ENCODE measurements around the gene EEFSEC. TPM values are rescaled to one million over a fixed set of nuclear protein-coding genes. Genes with fewer than 3 reads are reported as not detected.

Gene EEFSEC
- total RNA-seq, 3 donors from 2014 or later, result 13.9 to 28.2 (median 19.8) TPM

GRCh38 chr3:128427872-128428822, 274.9 kb downstream of the EEFSEC start:
- no peak for TF ChIP-seq POLR2AphosphoS5 (IDR thresholded peaks at IDR 0.05)
- no peak for TF ChIP-seq CTCF (IDR thresholded peaks at IDR 0.05)
- no peak for TF ChIP-seq POLR2A (IDR thresholded peaks at IDR 0.05)
- no peaks in the 10 kb centered on the region for H3K36me3 ChIP-seq
- H3K27me3 ChIP-seq, result no peaks in the 10 kb centered on the region
- no peaks in the 10 kb centered on the region for H3K4me1 ChIP-seq
- intact Hi-C loops (cut with DNase I; ENCODE audit: low total_unique reads), result loop anchor here (10.0 kb wide), 1 partner anchor 67 kb away; the partner anchor contains the start of gene GATA2
- no peak overlapping the region for H3K4me3 ChIP-seq
- H3K9me3 ChIP-seq, result no peaks in the 10 kb centered on the region
- no peak for DNase-seq (ENCODE audit: low spot score in 2 of 2)
- no peak overlapping the region for H3K27ac ChIP-seq

GRCh38 chr3:128429275-128429674, 276.0 kb downstream of the EEFSEC start:
- H3K27me3 ChIP-seq, result no peaks in the 10 kb centered on the region

GRCh38 chr3:128429751-128430150, 276.5 kb downstream of the EEFSEC start:
- DNase-seq (ENCODE audit: low spot score in 2 of 2), result no peak
- no peaks in the 10 kb centered on the region for H3K4me1 ChIP-seq
- no peaks in the 10 kb centered on the region for H3K27me3 ChIP-seq
- TF ChIP-seq CTCF (IDR thresholded peaks at IDR 0.05) (no peak), POLR2AphosphoS5 (IDR thresholded peaks at IDR 0.05) (no peak), POLR2A (IDR thresholded peaks at IDR 0.05) (no peak)
- H3K9me3 ChIP-seq, result no peaks in the 10 kb centered on the region
- no peak overlapping the region for H3K27ac ChIP-seq
- H3K4me3 ChIP-seq, result no peak overlapping the region
- no peaks in the 10 kb centered on the region for H3K36me3 ChIP-seq
- intact Hi-C loops (cut with DNase I; ENCODE audit: low total_unique reads), result loop anchor here (10.0 kb wide), 1 partner anchor 65 kb away; the partner anchor contains the start of gene GATA2

More at GRCh38 chr3:128429275-128429674, 276.0 kb downstream of the EEFSEC start:
- intact Hi-C loops (cut with DNase I; ENCODE audit: low total_unique reads), result loop anchor here (10.0 kb wide), 1 partner anchor 66 kb away; the partner anchor contains the start of gene GATA2
- Histone ChIP-seq H3K4me3 (no peak overlapping the region), H3K9me3 (no peaks in the 10 kb centered on the region), H3K27ac (no peak overlapping the region), H3K4me1 (no peaks in the 10 kb centered on the region), H3K36me3 (no peaks in the 10 kb centered on the region)
- TF ChIP-seq CTCF (IDR thresholded peaks at IDR 0.05) (no peak), POLR2A (IDR thresholded peaks at IDR 0.05) (no peak), POLR2AphosphoS5 (IDR thresholded peaks at IDR 0.05) (no peak)
- DNase-seq (ENCODE audit: low spot score in 2 of 2), result no peak

GRCh38 chr3:128430301-128430700, 277.0 kb downstream of the EEFSEC start:
- DNase-seq (ENCODE audit: low spot score in 2 of 2), result no peak
- H3K27ac ChIP-seq, result no peak overlapping the region
- no peak overlapping the region for H3K4me3 ChIP-seq
- H3K9me3 ChIP-seq, result no peaks in the 10 kb centered on the region
- intact Hi-C loops (cut with DNase I; ENCODE audit: low total_unique reads), result no loop called here
- H3K4me1 ChIP-seq, result no peaks in the 10 kb centered on the region
- TF ChIP-seq POLR2AphosphoS5 (IDR thresholded peaks at IDR 0.05) (no peak), CTCF (IDR thresholded peaks at IDR 0.05) (no peak), POLR2A (IDR thresholded peaks at IDR 0.05) (no peak)
- no peaks in the 10 kb centered on the region for H3K27me3 ChIP-seq
- H3K36me3 ChIP-seq, result no peaks in the 10 kb centered on the region

- intact Hi-C loops (cut with DNase I; ENCODE audit: low total_unique reads), result no loop called here
- Histone ChIP-seq H3K27ac (no peak overlapping the region), H3K36me3 (no peaks in the 10 kb centered on the region), H3K4me3 (no peak overlapping the region), H3K4me1 (no peaks in the 10 kb centered on the region), H3K27me3 (no peaks in the 10 kb centered on the region), H3K9me3 (no peaks in the 10 kb centered on the region)
- TF ChIP-seq POLR2AphosphoS5 (IDR thresholded peaks at IDR 0.05) (no peak), CTCF (IDR thresholded peaks at IDR 0.05) (no peak), POLR2A (IDR thresholded peaks at IDR 0.05) (no peak)
- DNase-seq (ENCODE audit: low spot score in 2 of 2), result no peak
These were observed 277.4 kb downstream of the EEFSEC start for GRCh38 chr3:128430731-128431130.

Data from breast epithelium (tissue), 4 donors.